GM11168 (cell line): Measurements from ENCODE around the gene DUSP5.

Experiments
- in situ Hi-C: fragments of 300-500 bp; cut with MboI; formaldehyde crosslinking; loops from one replicate; pipeline ENCODE4 v1.12.0; 2022; ENCODE audit warnings: low sequenced_read_pairs; ENCODE audit not compliant: unreplicated experiment

DUSP5 gene

DNA sequence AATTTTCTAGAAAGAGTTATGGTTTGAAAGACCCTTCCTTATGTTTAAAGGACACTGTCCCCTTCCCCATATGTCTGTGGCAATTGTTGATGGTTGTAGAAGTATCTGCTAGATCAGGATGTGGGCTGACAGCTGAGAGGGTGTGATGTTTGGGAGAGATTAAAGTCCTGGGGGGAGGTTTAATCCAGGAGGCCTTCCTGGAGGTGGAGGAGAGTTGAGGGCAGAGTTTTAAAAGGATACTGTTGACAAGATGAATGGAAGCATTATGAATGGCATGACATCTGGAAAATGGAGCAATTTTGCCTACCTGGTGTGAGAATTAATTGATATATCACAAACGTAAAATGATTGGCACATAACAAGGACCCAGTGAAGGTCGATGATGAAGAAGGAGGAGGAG, 36.9 kb downstream of the DUSP5 start:
- in situ Hi-C loops: no loop called here

DNA sequence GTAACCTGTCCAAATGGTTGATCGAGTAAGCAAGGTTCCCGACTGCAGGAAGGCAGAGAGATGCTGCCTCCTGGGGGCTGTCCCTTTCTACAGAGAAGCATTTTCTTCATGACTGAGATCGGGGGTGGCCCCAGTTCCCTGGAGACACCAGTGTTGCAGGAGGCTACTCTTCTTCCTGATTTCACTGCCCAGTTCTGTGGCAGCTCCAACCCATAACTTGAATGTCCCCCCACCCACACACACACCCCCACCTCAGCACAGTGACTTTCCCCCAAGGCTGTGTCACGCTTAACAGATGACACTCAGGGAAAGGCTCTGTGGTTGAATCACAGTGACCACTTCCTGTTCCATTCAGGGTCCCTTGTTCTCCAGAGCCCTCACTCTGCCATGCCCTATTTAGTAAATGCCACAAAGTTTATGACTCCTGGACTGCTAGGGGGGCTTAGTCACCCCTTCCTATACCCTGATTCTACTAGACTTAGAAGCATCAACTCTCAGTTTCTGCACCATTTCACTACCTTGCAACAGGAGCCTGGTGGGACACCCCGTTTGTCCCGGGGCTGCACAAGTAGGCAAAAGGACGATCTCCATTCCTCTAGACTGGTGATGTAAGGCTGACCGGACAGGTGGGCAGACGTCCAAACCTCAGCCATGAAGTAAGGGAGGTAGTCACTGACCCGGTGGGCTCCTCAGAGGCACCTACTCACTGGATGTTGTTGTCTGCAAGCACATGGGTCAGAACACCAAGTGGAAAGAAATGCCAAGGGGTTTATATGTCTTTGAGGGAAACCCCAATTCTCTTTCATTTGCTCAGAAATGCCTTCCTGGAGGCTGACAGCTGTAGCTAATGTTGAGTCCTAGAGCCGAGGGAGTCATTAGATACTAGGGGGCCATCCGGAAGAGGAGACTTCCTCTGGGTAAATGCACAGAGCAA, 38.5 kb downstream of the DUSP5 start:
- in situ Hi-C loops: no loop called here

DNA sequence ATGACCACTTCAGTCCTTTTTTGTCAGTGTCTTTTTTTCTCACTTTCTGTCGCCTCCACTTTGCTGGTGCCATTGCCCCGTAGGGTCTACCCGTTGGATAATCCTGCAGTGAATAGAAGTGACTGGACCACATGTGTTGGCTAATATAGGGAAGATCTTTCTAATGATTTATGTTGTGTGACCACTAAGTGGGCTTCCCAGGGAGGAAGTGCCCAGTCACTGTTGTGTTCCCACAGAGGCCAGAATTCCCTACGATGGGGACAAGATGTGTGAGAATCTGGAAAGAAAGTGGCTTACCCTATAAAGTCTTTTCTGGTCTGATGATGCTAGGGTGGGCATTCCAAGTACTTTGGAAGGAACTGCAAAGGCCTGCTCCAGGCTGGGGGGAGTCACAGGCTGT, 41.4 kb downstream of the DUSP5 start:
- in situ Hi-C loops: no loop called here

DNA sequence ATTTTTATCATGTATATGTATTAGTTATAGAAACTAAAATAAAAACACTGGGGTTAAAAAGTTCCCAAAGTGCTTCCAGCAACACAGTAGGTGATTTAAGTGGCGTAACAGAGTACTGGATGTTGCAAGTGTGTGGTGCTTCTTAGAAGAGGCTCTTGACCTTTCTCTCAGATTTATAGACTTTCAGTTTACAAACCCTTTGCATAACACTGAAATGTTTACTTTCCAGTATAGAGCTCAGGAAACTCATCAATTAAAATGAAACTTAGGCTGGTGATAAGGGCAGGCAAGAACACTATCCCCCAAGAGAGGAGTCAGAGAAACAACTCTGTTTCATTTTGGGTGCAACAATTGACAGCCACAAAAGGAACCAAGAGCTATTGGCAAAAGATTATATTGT, 42.3 kb downstream of the DUSP5 start:
- in situ Hi-C loops: no loop called here

DNA sequence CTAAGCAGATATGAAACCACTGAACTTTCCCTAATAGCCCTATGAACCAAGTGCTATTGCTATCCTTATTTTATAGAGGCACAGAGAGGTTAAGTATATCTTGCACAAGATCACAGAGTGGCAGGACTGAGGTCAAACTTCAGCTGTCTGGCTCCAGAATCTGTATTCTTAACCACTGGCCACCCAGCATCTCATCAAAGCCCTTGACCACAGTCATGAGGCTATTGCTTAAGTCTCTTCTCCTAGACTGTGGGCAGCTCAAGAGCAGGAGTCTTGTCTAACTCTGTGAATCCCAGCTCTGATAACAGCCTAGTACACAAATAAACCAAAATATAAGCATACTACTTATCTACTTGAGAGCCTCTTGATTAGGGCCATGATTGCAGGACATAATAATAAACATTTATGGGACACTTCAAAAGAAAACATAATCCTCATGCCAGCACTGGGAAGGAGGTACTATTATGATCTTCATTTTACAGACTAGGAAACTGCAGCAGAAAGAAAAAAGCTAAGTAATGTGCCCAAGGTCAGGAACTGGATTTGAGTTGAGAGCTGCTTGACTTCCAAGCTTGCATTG, 47.3 kb downstream of the DUSP5 start:
- in situ Hi-C loops: loop anchor here (5.0 kb wide), 1 partner anchor 233 kb away; no protein-coding TSS in a partner anchor

DNA sequence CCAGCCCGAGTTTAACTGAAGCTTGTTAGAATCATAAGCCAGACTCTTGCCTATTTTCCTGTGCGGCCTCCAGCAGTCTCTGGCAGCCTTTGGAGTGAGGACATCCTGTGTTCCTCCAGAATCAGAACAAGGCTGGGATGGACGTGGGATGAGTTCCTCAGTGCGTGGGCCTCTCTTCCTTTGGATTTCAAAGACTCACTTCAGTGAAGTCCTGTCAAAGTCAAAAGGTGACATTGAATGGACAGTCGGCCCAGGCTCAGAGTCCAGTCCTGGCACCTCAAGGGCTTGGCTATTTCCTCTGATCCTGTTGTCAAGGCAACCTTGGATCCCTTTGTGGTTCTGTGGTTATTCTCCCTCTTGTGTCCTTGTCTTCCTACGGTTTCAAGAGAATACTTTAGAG, 48.4 kb downstream of the DUSP5 start:
- in situ Hi-C loops: loop anchor here (5.0 kb wide), 1 partner anchor 234 kb away; no protein-coding TSS in a partner anchor

DNA sequence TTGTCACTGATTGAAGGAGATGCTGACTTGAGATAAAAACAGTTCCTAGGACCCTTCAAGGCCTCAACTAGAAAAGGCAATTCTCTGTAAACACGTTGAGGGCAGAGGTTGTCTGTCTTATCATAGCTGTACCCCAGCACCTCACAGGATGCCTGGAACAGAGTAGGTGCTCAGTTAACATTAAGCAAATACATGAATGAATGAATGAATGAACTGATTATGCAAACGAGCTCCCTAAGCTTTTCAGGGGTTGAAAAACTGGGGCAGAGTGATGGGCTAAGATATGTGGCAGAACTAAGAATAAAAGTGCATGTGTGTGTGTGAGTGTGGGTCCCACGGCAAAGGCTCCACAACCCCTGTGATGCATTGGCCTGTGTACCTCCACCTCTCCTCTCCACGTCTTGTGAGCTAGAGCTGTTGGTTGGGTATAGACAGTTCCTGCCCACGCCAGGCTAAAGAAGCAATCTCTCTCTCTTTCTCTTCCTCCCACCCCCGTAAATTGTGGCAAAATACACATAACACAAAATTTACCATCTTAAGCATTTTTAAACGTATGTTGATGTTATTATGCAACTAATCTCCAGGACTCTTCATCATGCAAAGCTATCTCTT, 48.9 kb downstream of the DUSP5 start:
- in situ Hi-C loops: loop anchor here (5.0 kb wide), 1 partner anchor 234 kb away; no protein-coding TSS in a partner anchor

DNA sequence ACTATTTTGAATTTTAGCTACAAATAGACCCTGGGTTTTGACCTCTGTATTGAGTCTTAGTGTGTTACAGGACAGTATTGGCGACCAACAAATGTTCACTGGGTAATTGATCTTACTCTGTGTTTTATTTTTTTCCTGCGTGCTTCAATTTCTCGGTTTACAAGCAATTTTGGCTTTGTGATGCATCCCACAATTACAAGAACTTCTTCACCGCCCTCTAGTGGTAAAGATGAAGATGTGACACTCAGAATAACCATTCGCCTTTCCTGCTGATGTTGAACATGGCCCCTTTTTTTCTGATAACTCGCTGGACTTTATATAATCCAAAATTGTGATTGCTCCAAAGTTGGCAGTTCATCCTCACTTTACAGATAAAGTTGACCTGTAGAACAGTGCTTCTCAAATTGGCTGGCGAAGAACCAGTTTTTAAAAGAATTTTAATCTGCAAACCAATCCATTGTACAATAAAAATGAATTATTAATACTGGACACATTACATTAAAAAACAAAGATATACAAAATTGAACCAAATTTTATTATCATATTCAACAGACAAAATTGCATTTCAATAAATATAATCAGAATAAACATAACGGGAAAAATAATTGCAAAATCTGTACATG, 49.5 kb downstream of the DUSP5 start:
- in situ Hi-C loops: loop anchor here (5.0 kb wide), 1 partner anchor 235 kb away; no protein-coding TSS in a partner anchor

DNA sequence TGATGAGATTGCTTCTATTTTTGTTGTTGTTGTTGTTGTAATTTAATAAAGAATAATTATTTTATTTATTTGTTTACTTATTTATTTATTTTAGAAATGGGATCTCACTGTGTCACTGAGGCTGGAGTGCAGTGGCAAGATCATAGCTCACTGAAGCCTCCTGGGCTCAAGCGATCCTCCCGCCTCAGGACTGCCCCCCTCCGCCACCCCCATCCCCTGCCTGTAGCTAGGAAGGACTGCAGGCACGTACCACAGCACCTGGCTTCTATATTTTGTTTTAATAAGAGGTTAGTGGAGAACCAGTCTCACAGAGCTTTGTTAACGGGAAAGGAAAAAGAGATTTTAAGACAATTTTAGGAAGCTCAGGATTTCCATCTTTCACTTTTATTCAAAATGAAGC, 50.3 kb downstream of the DUSP5 start:
- in situ Hi-C loops: loop anchor here (5.0 kb wide), 1 partner anchor 236 kb away; no protein-coding TSS in a partner anchor

DNA sequence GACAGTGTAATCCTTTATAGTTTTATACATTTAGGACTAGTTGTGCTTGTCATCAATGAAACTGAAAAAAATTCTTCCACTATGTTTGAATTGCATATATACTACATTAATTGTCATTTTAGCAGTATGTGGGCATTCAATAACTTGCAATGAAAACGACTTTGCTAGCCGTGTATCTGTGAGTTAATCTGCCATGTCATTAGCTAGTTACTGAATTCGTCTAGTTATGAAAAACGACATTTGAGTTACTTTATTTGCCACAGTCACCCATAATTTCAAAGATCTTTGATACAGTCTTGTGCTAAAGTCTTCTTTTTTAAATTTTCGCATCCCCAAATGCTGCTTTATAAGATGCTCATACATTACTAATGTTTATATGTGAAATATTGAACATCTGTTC, 51.5 kb downstream of the DUSP5 start:
- in situ Hi-C loops: loop anchor here (5.0 kb wide), 1 partner anchor 237 kb away; no protein-coding TSS in a partner anchor

DNA sequence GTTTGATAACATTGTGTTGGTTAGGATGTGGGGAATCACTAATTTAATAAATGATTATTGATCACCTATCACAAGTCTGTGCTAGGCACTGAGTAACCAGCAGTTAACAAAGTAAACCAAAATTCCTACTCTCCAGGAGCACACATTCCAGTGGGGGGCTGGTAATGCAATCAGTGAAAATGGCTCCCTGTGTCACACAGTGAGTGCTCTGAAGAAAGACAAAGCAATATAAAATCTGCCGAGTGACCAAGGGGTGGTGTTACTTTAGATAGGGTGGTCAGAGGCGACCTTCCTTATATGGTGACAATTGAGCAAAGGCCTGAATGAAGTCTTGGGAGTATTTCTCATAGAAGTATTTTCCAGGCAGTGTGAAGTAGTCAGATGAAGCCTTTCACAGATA, 56.2 kb downstream of the DUSP5 start:
- in situ Hi-C loops: loop anchor here (25.0 kb wide), 1 partner anchor 417 kb away; no protein-coding TSS in a partner anchor

DNA sequence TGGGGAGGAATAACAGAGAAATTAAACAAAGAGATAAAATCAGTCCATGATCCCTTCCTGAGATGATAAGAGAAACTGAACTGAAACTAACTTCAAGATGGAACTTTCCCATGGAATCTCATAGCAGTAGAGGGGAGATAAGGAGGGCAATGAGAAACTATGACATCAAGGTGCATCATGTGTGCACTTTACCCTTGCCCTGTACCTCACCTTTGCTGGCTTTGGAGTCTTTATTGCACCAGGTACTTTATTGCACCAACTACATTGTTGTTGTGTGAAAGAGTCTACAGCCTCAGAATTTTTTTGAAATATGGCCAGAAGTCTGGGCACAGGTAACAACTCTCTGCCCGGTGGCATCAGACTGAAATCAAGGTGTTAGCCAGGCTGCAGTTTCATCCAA, 58.6 kb downstream of the DUSP5 start:
- in situ Hi-C loops: loop anchor here (25.0 kb wide), 1 partner anchor 419 kb away; no protein-coding TSS in a partner anchor

DNA sequence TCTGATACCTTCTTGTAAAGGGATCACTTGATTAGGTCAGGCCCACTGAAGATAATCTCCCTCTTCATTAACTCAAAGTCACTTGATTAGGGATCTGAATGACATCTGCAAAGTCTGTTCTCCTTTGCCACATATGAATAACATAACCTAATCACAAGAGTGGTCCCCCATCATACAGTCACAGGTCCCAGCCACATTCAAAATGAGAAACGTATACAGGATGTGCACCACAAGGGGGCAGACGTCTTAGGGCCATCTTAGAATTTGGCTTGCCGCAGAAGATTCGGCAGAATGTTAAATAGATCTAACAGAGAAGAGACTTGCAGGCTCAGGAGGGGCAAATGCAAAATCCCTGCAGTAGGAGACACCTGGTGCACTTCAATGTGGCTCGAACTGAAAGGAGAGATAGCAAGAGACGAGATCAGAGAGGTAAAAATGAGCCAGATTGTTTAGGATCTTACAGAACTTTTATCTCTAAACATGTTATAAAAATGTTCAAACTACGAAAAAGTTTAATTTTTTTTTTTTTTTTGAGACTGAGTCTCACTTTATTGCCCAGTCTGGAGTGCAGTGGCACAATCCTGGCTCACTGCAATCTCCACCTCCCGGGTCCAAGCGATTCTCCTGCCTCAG, 59.4 kb downstream of the DUSP5 start:
- in situ Hi-C loops: loop anchor here (25.0 kb wide), 1 partner anchor 420 kb away; no protein-coding TSS in a partner anchor

DNA sequence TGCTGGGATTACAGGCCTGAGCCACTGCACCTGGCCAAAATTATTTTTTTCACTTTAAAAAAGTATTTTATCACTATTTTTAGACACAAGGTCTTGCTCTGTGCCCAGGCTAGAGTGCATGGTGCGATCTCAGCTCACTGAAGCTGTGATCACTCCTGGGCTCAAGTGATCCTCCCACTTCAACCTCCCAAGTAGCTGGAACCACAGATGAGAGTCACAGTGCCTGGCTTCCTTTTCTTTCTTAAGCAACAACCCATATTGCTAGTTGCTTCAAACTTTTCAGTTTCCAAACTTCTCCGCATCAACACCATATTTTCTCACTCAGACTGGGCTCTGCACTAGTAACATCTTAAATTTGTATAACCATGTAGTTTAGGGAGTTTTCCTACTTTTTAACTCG, 60.3 kb downstream of the DUSP5 start:
- in situ Hi-C loops: loop anchor here (25.0 kb wide), 1 partner anchor 421 kb away; no protein-coding TSS in a partner anchor

DNA sequence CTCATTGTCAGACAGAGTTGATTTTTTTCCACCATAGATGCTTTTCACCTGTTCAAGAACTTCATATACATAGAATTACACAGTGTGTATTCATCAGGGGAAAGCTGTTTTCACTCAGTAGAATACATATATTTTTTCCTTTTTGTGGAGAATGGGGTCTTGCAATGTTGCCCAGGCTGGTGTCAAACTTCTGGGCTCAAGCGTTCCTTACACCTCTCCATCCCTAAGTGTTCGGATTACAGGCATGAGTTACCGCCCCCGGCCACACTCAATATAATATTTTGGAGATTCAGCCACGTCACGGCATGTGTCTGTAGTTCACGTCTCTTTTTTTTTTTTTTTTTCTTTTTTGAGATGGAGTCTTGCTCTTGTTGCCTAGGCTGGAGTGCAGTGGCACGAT, 62.3 kb downstream of the DUSP5 start:
- in situ Hi-C loops: loop anchor here (25.0 kb wide), 1 partner anchor 423 kb away; no protein-coding TSS in a partner anchor
